Measurements from ENCODE around the gene A3GALT2.

GRCh38 chr1:33299461-33300155 lies 21.3 kb downstream of the A3GALT2 start:
- TF ChIP-seq POLR2A (IDR thresholded peaks at IDR 0.05; ENCODE audit: low read depth, low read length) (no peak), POLR2AphosphoS5 (IDR thresholded peaks at IDR 0.05; ENCODE audit: low read depth, low read length) (no peak), TAF1 (IDR thresholded peaks at IDR 0.05; ENCODE audit: borderline replicate concordance, low read depth, low read length) (no peak)

All from GM12892 (cell line).